ENCODE measurements around the gene ADGRG3.

Gene ADGRG3

GRCh38 chr16:57630931-57631845, 36.9 kb upstream of the ADGRG3 start:
- DNase-seq (ENCODE audit: low spot score), result no peak

GRCh38 chr16:57632568-57632967, 35.5 kb upstream of the ADGRG3 start:
- DNase-seq (ENCODE audit: low spot score), result no peak

GRCh38 chr16:57633383-57634064, 34.6 kb upstream of the ADGRG3 start:
- DNase-seq (ENCODE audit: low spot score), result no peak

GRCh38 chr16:57634171-57634570, 33.9 kb upstream of the ADGRG3 start:
- DNase-seq (ENCODE audit: low spot score), result no peak

GRCh38 chr16:57635266-57636097, 32.6 kb upstream of the ADGRG3 start:
- no peak for DNase-seq (ENCODE audit: low spot score)

- DNase-seq (ENCODE audit: low spot score), result no peak
Measured at GRCh38 chr16:57636184-57636583, 31.9 kb upstream of the ADGRG3 start.

- DNase-seq (ENCODE audit: low spot score), result no peak
Measured at GRCh38 chr16:57637020-57637419, 31.1 kb upstream of the ADGRG3 start.

- DNase-seq (ENCODE audit: low spot score), result no peak
Measured at GRCh38 chr16:57637424-57637823, 30.7 kb upstream of the ADGRG3 start.

- no peak for DNase-seq (ENCODE audit: low spot score)
Measured at GRCh38 chr16:57637965-57638364, 30.1 kb upstream of the ADGRG3 start.

GRCh38 chr16:57638381-57638780, 29.7 kb upstream of the ADGRG3 start:
- no peak for DNase-seq (ENCODE audit: low spot score)

- peak; percentile 79 for DNase-seq (ENCODE audit: low spot score)
Measured at GRCh38 chr16:57639172-57639887, 28.8 kb upstream of the ADGRG3 start.

- DNase-seq (ENCODE audit: low spot score), result no peak
Measured at GRCh38 chr16:57640185-57640584, 27.9 kb upstream of the ADGRG3 start.

- no peak for DNase-seq (ENCODE audit: low spot score)
Measured at GRCh38 chr16:57640612-57641011, 27.5 kb upstream of the ADGRG3 start.

GRCh38 chr16:57642160-57643135, 25.7 kb upstream of the ADGRG3 start:
- no peak for DNase-seq (ENCODE audit: low spot score)

- no peak for DNase-seq (ENCODE audit: low spot score)
Measured at GRCh38 chr16:57643147-57643874, 24.8 kb upstream of the ADGRG3 start.

- peak; percentile 31 for DNase-seq (ENCODE audit: low spot score)
Measured at GRCh38 chr16:57643910-57644309, 24.2 kb upstream of the ADGRG3 start.

- DNase-seq (ENCODE audit: low spot score), result no peak
Measured at GRCh38 chr16:57644383-57645014, 23.6 kb upstream of the ADGRG3 start.

GRCh38 chr16:57645169-57645568, 22.9 kb upstream of the ADGRG3 start:
- DNase-seq (ENCODE audit: low spot score), result no peak

GRCh38 chr16:57645691-57646387, 22.3 kb upstream of the ADGRG3 start:
- no peak for DNase-seq (ENCODE audit: low spot score)

All from NAMALWA (cell line).